Mesenteric fat pad (tissue), 1 donor: Measurements from ENCODE around the gene GRIK5. TPM values are rescaled to one million over a fixed set of nuclear protein-coding genes. Genes with fewer than 3 reads are reported as not detected.
"Not testable (repeated sequence)": the region's sequence is repeated elsewhere in the genome, so short reads cannot be mapped to it uniquely, and the experiment has no call there.

ENCODE experiments used
- DNase-seq: peaks from one replicate; pipeline ENCODE4 v3.0.0-alpha.2; 2020; ENCODE audit warnings: low spot score
- total RNA-seq: library from RNA; stranded (reverse); fragmentation: NEBNext Ultra II Directional; extraction: Animal tissue kit (Norgen Biotek cat#: 25700); gene quantifications from one replicate; pipeline ENCODE4 v1.2.1, GENCODE V29; 2021
- donor health status: DM: yes; HTN: yes; CAD: no.

The GRIK5 gene
- total RNA-seq, 1 donor from 2014 or later: 0.80 TPM

DNA sequence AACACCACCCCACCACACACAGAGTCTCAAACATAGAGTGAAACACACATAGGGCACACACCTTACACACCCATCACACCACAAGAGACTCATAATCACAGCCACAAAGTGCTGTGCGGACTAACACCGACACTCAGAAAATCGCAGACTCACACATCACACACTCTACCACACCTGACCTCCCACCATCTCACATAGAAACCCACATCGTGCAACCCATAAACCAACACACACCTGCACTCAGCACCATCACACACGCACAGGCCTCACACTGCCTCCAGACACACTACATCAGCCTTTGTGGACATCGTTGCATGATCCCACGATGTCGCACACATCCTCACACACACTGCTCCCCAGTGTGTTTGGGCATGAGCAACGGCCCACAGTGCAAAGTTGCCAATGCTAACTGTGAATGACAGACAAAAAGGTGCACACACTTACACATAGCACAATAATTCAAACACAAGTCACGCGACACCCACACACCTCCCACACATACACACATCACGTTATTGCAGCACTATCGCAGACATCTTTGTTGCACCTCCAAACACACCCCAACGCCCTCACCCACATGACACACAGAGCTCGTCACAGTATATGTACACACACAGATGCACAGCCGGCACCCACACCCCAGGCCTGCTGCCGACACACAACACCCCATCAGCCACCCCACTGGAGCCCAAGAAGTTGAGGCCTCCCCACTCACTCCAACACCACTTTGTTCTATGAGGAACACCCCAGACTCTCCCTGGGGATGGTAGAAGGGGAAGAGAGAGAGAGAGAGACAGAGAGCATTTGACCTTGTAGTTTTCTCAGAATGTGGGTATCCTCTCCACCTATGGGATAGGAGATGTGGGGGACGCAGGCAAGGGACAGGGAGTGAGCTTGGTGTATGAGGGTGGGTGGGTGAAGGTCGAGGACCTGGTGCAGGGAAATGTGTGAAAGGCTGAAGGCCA lies 74.7 kb downstream of the GRIK5 start:
- DNase-seq: no peak

DNA sequence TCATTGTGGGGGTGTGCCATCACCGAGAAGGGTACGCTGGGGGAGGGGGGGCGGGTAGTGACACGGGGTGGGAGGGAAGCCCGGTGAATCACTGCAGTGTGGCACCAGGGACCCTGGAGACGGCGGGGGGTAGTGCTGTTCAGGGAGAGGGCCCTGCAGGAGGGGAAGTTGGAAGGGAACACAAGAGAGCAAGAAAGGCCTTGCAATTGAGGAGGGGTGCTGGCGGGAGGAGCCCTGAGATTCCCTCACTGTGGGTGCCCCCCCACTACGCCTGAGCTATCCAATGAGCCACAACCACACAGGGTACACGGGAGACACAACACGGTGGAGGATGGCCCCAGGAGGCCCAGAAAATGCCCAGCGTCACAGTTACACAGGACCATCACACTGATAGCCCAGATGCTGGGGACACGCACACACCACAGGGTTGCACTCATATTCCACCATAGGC lies 75.5 kb downstream of the GRIK5 start:
- no peak for DNase-seq

DNA sequence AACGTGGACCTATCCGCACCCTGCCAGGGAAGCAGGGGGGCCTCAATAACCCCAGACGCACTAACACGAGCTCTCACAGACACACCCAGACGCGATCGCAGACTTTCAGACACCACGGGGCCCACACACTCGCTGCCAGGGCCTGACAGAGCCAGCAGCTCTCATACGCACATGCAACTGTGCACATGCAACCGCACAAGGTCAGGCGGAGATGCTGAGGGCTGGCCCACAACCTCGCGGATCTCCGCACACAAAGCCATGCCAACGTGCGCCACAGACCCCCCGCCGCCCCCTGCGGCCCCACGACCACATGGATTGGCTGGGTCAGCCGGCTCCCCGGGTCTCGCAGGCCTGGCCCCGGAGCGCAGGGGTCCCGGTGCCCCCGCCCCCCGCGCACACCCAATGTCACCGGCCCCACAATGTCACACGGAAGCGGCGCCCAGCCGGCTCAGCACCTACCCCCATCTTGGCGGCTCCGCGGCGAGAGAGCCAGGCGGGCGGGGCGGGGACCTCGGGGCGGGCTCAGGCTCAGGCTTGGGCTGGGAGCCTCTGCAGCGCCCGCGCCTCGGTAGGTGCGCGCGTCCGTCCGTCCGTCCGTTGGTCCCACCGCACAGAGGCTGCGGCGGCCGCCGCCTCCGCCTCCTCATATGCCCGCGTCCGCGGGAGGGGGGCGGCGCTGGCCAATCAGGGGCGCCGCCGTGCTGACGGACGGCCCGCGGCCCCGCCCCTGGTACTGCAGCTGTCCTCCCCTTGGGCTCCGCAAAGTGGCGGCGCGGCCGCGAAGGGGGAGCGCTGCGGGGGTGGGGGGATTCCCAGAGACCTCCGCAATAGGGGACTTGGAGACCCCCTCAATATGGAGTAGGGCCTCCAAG lies 76.2 kb downstream of the GRIK5 start, which contains the start of gene ATP1A3:
Gene ATP1A3, minus strand, starts transcription at position 619 of the 872 bp plus-strand sequence. Its CDS starts 154 bp downstream, at position 465.
- DNase-seq: no peak

DNA sequence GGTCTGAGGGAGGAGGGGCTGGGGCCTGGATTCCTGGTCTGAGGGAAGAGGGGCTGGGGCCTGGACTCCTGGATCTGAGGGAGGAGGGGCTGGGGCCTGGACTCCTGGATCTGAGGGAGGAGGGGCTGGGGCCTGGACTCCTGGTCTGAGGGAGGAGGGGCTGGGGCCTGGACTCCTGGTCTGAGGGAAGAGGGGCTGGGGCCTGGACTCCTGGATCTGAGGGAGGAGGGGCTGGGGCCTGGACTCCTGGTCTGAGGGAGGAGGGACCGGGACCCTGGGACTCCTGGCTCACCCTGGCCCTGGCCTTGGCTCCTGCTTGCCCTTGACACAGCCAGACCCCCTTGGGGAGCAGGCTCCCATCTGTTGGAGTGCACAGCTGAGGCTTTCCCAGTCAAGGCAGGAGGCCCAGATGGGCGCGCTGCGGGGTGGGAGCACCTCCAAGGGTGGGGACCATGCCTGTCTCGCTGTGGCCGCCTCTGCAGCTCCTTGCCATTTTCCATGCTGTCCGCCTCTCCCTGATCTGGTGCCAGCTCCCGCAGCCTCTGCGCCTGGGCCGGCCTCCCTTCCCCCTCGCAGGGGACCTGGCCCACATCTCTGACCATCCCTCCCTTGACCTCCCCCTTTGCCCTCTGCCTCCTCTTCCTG lies 78.0 kb downstream of the GRIK5 start:
- DNase-seq: not testable (repeated sequence)

DNA sequence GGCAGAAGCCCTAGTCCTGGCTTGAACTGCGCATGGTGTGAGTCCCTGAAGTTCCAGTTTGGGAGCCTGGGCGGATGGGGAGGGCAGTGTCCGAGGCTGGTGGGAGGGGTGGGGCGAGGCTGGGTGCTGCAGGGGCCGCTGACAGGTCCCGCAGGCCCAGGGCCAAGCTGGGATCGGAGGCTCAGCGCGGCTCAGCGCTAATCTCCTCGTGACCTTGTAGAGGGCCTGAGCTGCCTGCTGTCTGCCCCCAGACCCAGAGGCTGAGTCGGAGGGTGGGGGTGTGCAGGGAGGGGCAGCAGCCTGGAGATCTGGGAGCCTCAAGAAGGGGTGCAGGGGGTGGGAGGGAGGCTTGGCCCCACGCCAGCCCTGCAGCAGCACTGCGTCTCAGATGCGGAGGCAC lies 79.0 kb downstream of the GRIK5 start:
- no peak for DNase-seq

DNA sequence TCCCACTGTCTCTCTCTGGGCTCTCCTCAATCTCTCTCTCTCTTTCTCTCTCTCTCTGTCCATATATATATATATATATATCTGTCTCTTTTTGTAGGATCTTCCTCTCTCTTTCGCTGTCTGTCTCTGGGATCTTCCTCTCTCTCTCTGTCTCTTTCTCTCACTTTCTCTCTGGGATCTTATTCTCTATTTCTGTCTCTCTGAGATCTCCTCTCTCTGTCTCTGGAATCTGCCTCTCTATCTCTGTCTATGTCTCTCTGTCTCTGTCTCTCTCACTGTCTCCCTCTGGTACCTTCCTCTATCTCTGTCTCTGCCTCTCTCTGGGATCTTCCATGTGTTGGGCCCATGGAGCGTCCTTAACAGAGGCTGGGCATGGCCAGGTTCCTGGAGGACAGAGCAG lies 79.4 kb downstream of the GRIK5 start:
- no peak for DNase-seq

DNA sequence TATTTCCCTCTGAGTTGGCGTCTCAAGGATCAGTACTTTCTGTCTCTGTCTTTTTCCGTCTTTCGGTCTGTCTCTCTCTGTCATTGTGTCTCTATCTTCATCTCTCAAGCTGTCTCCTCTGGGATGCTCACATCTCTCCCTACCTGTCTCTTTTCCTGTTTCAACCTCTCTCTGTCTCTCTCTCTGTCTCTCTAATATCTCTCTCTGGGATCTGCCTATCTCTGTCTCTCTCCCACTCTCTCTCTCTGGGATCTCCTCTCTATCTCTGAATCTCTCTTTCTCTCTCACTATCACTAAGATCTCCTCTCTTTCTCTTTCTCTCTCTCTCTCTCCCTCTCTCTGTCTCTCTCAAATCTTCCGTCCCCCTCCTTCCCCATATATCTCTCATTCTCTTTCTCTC lies 80.0 kb downstream of the GRIK5 start:
- DNase-seq: no peak

DNA sequence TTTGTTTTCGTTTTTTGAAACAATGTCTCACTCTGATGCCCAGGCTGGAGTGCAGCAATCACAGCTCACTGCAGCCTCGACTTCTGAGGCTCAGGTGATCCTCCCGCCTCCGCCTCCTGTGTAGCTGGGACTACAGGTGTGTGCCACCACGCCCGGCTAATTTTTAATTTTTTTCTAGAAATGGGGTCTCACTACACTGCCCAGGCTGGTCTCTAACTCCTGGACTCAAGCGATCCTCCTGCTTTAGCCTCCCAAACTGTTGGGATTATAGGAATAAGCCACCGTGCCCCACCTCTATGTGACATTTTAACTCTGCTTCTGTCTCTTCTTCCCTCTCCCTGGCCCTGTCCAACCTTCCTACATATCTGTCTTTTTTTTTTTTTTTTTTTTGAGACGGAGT lies 81.1 kb downstream of the GRIK5 start:
- no peak for DNase-seq

DNA sequence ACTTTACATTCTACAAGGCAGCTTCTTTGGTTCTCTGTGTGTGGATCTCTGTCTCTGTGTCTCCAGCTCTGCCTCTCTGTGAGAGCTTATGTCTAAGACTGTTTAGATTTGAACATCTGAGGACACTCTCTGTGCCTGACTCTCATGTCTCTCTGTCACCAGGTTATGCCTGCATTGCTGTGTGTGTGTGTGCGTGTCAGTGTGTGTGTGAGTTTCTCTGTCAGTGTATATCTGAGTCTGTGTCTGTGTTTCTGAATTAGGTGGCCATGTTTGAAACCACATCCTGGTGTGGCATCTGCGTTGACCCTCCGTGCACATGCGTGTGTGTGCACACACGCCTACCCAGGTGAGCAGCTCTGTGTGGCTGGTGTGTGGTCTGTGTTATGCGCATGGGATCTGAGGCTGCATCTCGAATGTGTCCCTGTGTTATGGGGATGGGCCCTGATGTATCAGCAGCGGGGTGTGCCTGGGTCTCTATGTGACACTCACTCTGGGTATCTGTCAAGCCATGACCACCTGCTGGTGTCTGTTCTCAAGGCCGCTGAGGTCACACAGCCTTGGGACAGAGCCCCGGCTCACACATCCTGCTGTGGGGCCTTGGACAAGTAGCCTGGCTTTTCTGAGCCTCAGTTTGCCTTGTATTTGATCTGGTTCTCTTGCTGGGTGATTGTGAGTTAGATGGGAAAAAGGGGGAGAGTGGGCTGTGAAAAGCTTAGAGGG lies 82.7 kb downstream of the GRIK5 start:
- DNase-seq: no peak

DNA sequence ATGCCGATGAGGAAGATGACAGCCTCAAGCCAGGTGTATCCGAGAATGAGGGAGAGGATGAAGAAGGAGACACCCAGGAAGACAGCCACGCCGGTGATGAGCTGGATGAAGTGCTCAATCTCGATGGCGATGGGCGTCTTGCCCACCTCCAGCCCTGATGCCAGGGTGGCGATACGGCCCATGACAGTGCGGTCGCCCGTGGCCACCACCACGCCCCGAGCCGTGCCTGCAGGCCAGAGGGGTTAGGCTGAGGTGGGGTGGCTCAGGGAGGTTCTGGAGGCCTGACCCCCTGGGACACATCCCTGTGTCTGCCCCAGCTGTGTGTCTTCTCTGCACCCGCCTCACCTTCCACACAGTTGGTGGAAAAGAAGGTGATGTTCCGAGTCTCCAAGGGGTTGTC lies 85.0 kb downstream of the GRIK5 start:
- DNase-seq: no peak

DNA sequence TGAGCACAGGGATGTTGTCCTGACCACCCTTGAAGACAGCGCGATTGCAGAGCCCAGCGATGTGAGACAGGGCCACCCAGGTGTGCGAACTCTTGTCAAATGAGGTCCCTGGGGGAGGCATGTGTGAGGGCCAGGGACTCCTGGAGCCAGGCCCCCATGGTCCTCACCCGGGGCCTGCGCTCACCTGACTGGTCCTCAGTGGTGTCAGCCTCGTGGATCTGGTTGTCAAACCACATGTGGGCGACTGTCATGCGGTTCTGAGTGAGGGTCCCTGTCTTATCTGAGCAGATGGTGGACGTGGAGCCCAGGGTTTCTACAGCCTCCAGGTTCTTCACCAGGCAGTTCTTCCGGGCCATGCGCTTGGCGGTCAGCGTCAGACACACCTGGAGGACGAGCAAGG lies 88.3 kb downstream of the GRIK5 start:
- DNase-seq: no peak

DNA sequence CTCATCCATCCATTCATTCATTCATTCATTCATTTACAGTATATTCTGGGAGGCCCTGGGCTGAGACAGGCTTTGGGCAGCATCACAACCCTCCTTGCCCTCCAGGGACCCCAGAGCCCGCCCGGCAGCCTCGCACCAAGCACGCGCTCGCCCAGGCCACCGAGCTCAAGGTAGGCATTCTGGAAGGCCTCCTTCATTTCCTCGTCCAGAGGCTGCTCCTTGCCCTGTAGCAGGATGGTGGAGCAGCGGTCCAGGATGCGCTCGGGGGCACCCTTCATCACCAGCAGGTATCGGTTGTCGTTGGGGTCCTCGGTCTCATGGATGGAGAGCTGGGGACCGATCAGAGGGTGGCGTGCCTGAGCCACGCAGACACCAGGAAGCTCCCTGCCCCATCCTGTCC lies 91.5 kb downstream of the GRIK5 start:
- no peak for DNase-seq

DNA sequence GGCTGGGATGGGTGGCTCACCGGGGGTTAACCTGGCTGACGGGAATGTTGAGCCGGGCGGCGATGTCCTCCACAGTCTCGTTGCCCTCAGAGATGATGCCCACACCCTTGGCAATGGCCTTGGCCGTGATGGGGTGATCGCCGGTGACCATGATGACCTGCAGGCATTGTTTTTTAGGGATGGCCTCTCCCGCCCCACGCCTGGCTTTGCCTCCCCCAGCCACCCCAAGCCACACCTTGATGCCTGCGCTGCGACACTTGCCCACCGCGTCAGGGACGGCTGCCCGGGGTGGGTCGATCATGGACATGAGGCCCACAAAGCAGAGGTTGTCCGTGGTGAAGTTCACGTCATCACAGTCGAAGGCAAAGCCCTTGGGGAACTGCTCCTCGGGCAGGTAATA lies 92.1 kb downstream of the GRIK5 start:
- no peak for DNase-seq

DNA sequence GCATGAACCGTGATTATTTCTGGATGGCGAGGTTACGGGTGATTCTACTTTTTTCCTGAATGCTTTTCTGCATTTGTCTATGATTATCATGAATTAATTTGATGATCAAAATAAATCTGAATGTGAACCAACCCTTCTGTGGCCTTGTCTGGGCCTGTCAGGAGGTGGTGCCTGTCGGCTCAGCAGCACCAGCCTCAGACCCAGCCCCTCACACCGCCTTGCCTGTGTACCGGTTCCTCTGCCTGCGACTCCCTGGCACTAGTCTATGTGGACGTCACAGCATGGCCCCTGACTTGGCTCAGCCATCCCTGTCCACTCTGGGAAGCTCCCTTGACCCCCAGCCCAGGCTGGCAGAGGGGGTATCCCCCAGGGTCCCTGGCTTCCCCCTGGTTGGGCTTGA lies 95.4 kb downstream of the GRIK5 start:
- DNase-seq: no peak

DNA sequence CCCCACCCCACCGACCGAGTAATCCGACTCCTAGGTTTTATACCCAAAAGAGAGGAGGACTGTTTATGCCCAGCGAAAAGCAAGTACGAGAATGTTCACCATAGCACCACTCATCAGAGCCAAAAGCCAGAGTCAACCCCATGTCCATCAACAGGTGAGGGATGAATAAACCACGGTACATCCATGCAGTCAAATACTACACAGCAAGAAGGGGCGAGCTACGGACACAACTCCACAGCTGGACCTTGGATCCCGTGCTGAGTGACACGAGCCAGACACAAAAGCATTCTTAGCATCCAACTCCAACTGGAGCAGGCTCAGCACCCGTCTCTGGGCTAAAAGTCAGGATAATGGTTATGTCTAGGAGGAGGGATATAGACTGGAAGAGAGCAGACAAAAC lies 98.6 kb downstream of the GRIK5 start:
- DNase-seq: no peak

DNA sequence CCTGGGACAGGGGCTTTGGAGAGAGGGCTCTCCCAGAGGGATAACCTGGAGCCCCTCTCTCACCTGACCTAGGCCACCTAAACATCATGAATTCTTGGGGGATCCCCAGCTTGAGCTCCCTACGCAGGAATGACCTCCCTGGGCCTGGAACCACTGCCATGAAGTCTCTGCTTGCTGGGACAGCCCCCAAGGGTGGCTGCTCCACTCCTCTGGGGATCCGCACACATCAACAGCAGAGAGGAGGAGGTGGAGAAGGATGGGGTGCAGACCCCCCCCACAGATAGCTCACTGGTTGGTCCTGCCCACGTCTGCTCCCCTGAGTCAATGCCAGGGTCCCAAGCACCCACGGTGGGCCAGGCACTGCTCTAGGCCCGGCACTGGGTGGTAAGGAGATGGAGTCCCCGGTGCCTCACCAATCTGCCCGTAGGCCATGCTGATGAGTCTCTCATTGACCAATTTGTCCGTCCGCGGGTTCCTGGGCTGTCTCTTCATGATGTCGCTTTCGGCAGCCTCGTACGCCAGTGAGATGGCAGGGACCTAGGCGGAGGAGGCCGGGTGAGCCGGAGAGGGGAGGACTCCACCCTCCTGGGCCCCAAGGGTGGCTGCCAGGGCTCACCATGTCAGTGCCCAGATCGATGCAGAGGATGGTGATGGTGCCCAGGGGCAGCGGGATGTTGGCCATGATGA lies 100.1 kb downstream of the GRIK5 start:
- no peak for DNase-seq

DNA sequence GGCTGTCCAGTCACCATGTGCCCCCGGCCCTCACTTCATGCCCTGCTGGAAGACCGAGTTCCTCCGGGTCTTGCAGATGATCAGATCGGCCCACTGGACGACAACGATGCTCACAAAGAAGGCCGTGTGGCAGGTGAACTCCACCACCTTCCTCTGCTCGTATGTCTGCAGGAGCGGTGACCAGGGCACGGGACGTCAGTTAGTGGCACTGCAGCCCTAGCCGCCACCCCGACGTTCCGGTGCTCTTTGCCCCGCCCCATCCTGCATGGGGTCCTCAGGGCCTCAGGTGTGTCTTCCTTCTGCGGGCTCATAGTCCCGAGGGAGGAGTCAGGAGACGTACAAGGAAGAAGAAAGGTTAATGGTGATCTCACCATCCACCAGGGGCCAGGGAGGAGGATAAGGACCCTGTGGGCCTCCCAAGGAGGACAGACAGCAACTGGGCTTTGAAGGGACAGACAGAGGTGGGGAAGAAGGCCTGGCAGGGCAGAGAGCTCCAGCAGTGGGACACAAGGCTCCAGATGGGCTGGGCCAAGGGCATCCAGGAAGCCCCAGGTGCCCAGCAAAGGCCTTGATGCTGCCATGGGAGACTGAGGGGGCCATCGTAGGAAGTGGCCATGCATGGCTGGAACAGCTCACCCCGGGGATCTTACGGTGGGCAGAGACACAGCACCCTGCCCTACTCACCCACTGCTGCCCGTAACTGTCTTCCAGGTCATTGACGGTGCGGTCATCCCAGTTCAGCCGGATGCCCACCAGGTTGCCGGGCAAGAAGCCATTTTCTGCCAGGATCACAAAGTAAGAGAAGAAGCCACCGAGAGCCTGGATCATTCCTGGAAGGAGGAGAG lies 101.0 kb downstream of the GRIK5 start:
- no peak for DNase-seq

DNA sequence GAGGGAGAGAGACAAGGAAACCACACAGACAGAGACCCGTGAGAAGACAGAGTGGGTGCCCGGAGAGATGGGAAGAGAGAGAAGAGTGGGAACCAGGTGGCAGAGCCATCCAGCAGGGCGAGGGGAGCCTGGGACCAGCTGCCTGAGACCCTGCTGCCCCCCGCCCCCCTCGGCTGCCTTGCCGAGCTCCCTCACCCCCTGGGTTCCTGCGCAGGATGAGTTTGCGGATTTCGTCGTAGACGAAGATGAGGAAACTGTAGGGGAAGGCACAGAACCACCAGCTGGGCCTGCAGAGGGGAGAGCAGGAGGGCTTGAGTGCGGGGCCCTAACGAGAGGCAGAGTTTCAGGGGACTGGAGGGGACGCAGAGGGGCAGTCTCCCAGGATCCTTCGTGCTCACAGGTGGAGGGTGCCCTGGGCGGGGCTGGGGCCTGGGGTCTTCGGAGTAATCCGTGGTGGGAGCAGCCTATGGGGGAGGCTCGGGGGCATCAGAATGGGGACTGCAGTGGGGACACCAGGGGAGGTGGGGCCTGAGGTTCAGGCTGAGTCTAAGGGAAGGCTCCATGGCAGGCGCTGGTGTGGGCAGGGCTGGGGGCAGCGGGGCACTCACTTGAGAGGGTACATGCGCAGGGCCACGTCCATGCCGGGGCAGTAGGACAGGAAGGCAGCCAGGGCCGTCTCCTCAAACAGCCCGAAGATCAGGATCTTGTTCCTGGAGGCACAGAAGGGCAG lies 102.8 kb downstream of the GRIK5 start:
- DNase-seq: no peak

DNA sequence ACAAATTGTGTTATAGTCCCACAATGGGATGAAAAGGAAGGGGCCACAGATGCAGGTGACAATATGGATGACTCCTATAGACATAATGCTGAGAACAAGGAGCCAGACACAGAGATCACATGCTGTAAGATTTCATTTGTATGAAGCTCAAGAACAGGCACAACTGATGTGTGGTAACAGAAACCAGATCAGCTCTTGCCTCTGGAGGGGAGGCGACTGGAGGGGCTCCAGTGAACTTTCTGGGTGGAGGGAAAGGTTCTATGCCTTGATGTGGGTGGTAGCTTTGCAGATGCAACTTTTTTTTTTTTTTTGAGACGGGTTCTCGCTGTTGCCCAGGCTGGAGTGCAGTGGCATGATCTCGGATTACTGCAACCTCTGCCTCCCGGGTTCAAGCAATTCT lies 104.9 kb downstream of the GRIK5 start:
- DNase-seq: no peak
